NOMO-1 treated with DMSO at 0.1 percent for 48 hours (cell line): ENCODE measurements around the gene FBXL5.
"Not testable (repeated sequence)": the region's sequence is repeated elsewhere in the genome, so short reads cannot be mapped to it uniquely, and the experiment has no call there.

Experiments used
- DNase-seq: peaks from one replicate; lab custom pipeline; 2025; ENCODE audit not compliant: unreplicated experiment; lab: John Stamatoyannopoulos, UW

The FBXL5 gene

GRCh38 chr4:15652841-15653240, 2.3 kb downstream of the FBXL5 start:
- no peak for DNase-seq

DNA sequence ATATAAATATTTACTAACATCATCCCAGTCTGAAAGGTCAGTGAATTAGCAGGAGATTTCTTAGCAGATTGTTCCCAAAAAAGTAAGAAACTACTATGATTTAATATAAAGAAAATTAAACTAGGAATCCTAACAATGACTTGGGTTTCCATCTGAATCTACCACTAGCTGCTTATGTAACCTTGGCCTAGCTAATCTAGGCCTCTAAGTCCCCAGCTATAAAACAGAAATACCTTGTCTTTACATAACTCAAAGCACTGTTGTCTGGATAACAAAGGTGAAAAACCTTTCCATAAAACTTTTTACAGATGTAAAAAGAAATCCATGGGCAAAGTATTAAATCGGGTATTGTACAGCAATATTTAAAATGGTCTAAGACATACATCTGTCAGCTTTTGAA, 3.0 kb downstream of the FBXL5 start:
- no peak for DNase-seq

DNA sequence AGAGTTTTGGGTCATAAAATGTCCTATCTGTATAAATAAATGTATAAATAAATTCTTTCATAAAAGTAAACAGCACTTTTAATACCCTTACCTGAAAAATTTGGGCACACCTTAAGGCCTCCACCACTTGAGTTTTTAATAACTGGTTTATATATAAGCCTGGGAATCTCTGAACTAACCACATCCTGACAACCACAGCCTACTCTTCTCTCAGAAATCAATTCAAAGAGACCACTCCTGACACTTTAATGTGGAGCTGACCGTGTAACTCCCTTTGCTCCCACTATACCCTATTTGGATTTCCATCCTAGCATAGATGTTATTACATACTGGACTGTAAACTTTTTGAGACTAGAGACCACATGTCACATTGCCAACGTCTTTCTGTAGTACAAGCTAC, 3.5 kb downstream of the FBXL5 start:
- no peak for DNase-seq

- DNase-seq = peak; percentile 79
Observed at GRCh38 chr4:15649914-15650545, 5.1 kb downstream of the FBXL5 start.

DNA sequence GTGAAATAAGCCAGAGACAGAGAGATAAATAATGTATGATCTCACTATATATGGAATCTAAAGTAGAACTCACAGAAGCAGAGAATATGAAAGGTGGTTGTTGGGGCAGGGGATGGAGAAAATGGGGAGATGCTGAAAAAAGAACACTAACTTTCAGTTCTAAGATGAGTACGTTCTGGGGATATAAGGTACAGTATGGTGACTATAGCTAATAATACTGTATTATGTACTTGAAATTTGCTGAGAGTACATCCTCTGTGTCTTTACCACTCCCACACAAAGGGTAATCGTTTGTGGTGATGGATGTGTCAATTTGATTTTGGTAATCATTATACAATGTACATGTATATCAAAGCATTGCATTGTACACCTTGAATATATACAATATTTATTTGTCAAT, 6.6 kb downstream of the FBXL5 start:
- DNase-seq = no peak

GRCh38 chr4:15638418-15638817, 16.7 kb downstream of the FBXL5 start:
- no peak for DNase-seq

GRCh38 chr4:15636818-15637217, 18.3 kb downstream of the FBXL5 start:
- no peak for DNase-seq

GRCh38 chr4:15617407-15617806, 37.8 kb downstream of the FBXL5 start:
- not testable (repeated sequence) for DNase-seq

- not testable (repeated sequence) for DNase-seq
Observed at GRCh38 chr4:15614891-15615290, 40.3 kb downstream of the FBXL5 start.

- DNase-seq = no peak
Observed at GRCh38 chr4:15612136-15612535, 43.0 kb downstream of the FBXL5 start.

DNA sequence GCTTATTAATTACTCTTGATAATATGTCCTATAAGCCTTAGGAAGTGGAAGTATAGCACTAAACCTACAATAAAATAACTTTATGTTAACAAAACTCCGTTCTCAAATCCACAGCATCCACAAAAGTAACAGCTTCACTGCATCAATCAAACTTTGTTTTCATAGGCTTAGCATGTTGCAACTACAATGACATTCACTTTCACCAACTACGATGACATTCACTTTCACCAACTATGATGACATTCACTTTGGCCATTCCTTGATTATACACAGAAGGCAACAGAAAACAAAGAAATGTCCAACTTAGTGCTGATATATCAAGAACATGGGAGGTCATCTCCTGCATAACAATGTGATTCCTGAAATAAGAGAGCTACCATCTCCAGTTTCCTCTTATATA, 44.3 kb downstream of the FBXL5 start:
- no peak for DNase-seq

DNA sequence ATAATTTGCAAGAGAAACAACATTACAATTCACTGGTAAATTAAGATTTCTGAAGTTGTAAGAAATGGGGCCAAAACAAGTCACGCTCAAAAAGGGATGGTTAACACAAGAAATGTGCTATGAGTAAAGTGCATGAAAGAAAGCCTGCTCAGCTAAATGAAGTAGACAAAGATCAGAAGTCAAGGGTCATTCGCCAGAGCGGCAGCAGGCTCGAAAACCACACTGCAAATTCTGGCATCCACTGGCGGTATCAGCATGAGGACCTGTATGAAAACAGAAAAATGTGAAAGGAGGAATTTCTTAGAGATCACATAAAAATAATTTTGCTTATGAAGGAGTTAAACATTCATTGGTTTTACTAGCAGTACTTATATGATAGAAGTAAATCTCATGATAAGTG, 49.6 kb downstream of the FBXL5 start:
- no peak for DNase-seq

- no peak for DNase-seq
Observed at GRCh38 chr4:15601862-15602261, 53.3 kb downstream of the FBXL5 start.

GRCh38 chr4:15600176-15600575, 55.0 kb downstream of the FBXL5 start:
- DNase-seq = no peak

- DNase-seq = no peak
Observed at GRCh38 chr4:15598644-15599043, 56.5 kb downstream of the FBXL5 start.

DNA sequence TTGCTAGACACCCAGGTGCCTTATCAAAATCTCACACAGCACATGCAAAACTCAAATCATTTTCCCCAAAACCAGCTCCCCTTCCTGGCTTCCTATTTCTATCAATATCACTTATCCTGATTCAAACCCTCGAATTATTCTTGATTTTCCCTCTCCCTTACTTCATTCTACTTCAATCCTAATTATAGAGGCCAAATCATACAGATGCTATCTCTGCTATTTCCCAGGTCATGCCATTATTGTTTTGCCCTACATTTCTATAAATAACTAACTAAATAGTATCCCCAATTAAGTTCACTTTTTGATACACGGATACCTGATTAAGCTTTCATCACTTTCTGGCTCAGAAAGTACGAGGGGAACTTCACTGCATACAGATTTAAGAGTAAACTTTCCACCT, 62.4 kb downstream of the FBXL5 start:
- DNase-seq = no peak

DNA sequence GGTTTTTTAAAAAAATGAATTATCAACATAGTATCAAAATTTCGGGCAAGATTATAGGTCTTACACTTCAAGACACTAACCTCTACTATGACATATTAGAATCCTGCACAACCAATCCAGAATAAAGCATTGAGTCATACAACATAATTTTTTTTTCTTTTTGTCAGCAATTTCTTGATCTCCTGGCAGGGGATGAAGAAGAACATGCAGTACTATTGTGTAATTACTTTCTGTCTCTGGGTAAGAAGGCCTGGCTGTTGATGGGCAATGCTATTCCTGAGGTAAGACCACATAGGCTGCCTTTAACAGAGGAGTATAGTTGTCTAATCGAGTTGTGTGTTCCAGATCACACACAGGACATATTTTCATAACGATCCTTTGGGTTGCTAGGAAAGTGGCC, 67.5 kb downstream of the FBXL5 start:
- DNase-seq = no peak

DNA sequence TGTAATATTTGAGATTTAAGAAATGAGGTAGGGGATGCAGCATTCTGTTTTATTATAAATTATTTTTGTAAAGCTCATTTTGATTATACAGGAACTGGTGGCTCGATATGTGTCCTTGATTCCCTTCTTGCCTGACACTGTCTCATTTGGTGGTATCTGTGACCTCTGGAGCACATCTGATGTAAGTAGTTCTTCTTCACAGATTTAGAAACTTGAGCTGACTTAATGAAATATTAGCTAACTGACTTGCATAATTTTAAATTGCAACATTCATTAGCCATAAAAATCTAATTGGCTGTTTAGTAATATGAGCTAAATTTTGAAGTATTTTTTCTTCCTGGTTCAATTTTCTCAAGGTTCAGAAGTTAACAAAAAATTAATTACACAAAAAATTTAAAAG, 69.1 kb downstream of the FBXL5 start:
- DNase-seq = peak; percentile 80

GRCh38 chr4:15585331-15585730, 69.8 kb downstream of the FBXL5 start:
- DNase-seq = no peak

- DNase-seq = peak; percentile 35
Observed at GRCh38 chr4:15584785-15585184, 70.4 kb downstream of the FBXL5 start.

DNA sequence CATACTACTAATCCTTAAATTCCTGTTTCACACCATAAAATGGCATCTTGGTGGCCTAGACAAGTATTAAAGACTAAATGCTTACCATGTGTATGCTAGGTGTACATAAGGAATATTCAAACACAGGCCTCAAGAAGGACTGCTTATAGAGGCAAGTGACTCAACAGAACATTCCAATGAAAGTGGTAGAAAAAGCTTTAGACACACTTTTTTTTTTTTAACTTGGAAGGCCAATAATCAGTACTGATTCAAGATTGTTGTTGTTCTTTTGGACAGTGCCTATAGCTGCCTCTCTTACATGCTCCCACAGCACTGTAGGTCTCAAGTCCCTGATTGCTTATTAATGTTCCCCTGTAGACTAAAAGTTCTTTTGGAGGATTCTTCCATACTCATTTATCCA, 77.6 kb downstream of the FBXL5 start:
- DNase-seq = no peak

- no peak for DNase-seq
Observed at GRCh38 chr4:15575966-15576365, 79.2 kb downstream of the FBXL5 start.

GRCh38 chr4:15569746-15570145, 85.4 kb downstream of the FBXL5 start:
- no peak for DNase-seq

DNA sequence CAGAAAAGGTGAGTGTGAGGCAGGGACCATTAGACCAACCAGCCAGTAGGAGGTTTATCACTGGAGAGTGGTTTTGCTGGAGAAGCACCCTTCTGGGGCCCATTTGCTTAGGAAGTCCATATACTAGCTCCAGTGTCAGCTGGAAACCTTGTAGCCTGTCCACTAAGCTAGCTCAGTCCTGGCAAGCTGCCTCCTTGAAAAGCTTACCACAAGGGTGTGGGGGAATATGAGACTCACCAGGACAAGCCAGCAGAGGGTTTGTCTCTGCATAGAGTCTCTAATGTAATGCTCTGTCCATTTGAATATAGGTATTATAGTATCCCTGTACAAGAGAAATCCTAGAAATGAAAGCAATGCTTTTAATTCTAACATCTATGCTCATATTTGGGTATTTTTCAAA, 86.3 kb downstream of the FBXL5 start:
- no peak for DNase-seq
